GM18520 (cell line): ENCODE measurements around the gene ZNF462.
"Not testable (repeated sequence)": the region's sequence is repeated elsewhere in the genome, so short reads cannot be mapped to it uniquely, and the experiment has no call there.

Experiments
- ATAC-seq: cut with Tn5 transposase; IDR thresholded peaks from one replicate; pipeline ENCODE4 v1.9.1; 2021; ENCODE audit not compliant: unreplicated experiment

Gene ZNF462

GRCh38 chr9:106958955-106959657 is 96.1 kb downstream of the ZNF462 start:
- no peak for ATAC-seq

- no peak for ATAC-seq
Measured at GRCh38 chr9:106960258-106960657, 97.3 kb downstream of the ZNF462 start.

- ATAC-seq = no peak
Measured at GRCh38 chr9:106961623-106962022, 98.7 kb downstream of the ZNF462 start.

- ATAC-seq = no peak
Measured at GRCh38 chr9:106962122-106962521, 99.2 kb downstream of the ZNF462 start.

- ATAC-seq = no peak
Measured at GRCh38 chr9:106962615-106963363, 99.8 kb downstream of the ZNF462 start.

- ATAC-seq = no peak
Measured at GRCh38 chr9:106963684-106964083, 100.7 kb downstream of the ZNF462 start.

GRCh38 chr9:106964329-106964728 is 101.4 kb downstream of the ZNF462 start:
- ATAC-seq = peak; percentile 92

GRCh38 chr9:106964822-106965525 is 102.0 kb downstream of the ZNF462 start:
- no peak for ATAC-seq

- ATAC-seq = no peak
Measured at GRCh38 chr9:106966481-106966880, 103.5 kb downstream of the ZNF462 start.

GRCh38 chr9:106969696-106970095 is 106.7 kb downstream of the ZNF462 start:
- no peak for ATAC-seq

- ATAC-seq = no peak
Measured at GRCh38 chr9:106970219-106970975, 107.4 kb downstream of the ZNF462 start.

- no peak for ATAC-seq
Measured at GRCh38 chr9:106970976-106971457, 108.1 kb downstream of the ZNF462 start.

GRCh38 chr9:106972082-106972481 is 109.1 kb downstream of the ZNF462 start:
- ATAC-seq = no peak

GRCh38 chr9:106974341-106974740 is 111.4 kb downstream of the ZNF462 start:
- no peak for ATAC-seq

GRCh38 chr9:106976772-106977171 is 113.8 kb downstream of the ZNF462 start:
- no peak for ATAC-seq

- peak; percentile 40 for ATAC-seq
Measured at GRCh38 chr9:106980551-106981101, 117.7 kb downstream of the ZNF462 start.

- peak; percentile 63 for ATAC-seq
Measured at GRCh38 chr9:106981396-106982287, 118.7 kb downstream of the ZNF462 start.

- ATAC-seq = no peak
Measured at GRCh38 chr9:106982636-106983035, 119.7 kb downstream of the ZNF462 start.

GRCh38 chr9:106983346-106983745 is 120.4 kb downstream of the ZNF462 start:
- ATAC-seq = no peak

GRCh38 chr9:106989904-106990303 is 126.9 kb downstream of the ZNF462 start:
- ATAC-seq = not testable (repeated sequence)
